Measurements from ENCODE around the gene PCED1B. TPM values are rescaled to one million over a fixed set of nuclear protein-coding genes. Genes with fewer than 3 reads are reported as not detected.

The PCED1B gene
- total RNA-seq, 1 experiment from 2014 or later: 0.86 TPM

GRCh38 chr12:47149146-47149545 lies 69.7 kb downstream of the PCED1B start:
- TF ChIP-seq ZFX (IDR thresholded peaks at IDR 0.05) (no peak), YY1 (IDR thresholded peaks at IDR 0.05; ENCODE audit: extremely low read depth, insufficient replicate concordance, low read depth, low read length) (no peak), JUND (IDR thresholded peaks at IDR 0.05) (no peak)
- H3K9ac ChIP-seq (ENCODE audit: low read length): no peak overlapping the region
- POLR2A ChIA-PET: no interaction called here
- no TSS peak for BruUV-seq (replicated peaks)
- no peaks in the 10 kb centered on the region for H3K36me3 ChIP-seq (ENCODE audit: control insufficient read depth in 1 of 2, insufficient read depth in 2 of 2, low read length in 2 of 2)
- H3K79me2 ChIP-seq (ENCODE audit: insufficient read depth, low read length): no peaks in the 10 kb centered on the region
- H3K9me3 ChIP-seq (ENCODE audit: control insufficient read depth in 1 of 2, insufficient read depth in 1 of 2, low read depth in 1 of 2, low read length in 2 of 2): no peaks in the 10 kb centered on the region
- intact Hi-C loops (cut with micrococcal nuclease): no loop called here
- no peaks in the 10 kb centered on the region for H3K4me1 ChIP-seq (ENCODE audit: control insufficient read depth in 1 of 2, insufficient read depth in 2 of 2, low read length in 2 of 2)
- no peak overlapping the region for H3K4me2 ChIP-seq (ENCODE audit: low read length)
- RAD21 ChIA-PET (ENCODE audit: low non-redundant PET in 1 of 2, low total read pairs in 2 of 2, uncharacterized antibody in 2 of 2, unreplicated experiment in 2 of 2): no interaction called here
- CTCF ChIA-PET: no interaction called here
- no peak overlapping the region for H2AFZ ChIP-seq (ENCODE audit: low read depth, low read length, poor library complexity, severe bottlenecking)
- no peak overlapping the region for H3K4me3 ChIP-seq (replicated peaks in 1 of 2; ENCODE audit: low read depth in 1 of 2, low read length in 2 of 2)
- DNase-seq (ENCODE audit: low read depth, low spot score): no peak
- no peak for ATAC-seq
- H3K27ac ChIP-seq (ENCODE audit: low read depth, low read length): no peak overlapping the region
- H3K9me2 ChIP-seq (ENCODE audit: insufficient read depth): no peaks in the 10 kb centered on the region
- no peaks in the 10 kb centered on the region for H3K27me3 ChIP-seq (ENCODE audit: insufficient read depth, low read length)
- no peaks in the 10 kb centered on the region for H4K20me1 ChIP-seq (ENCODE audit: insufficient read depth)

- TF ChIP-seq POLR2A (IDR thresholded peaks at IDR 0.05; ENCODE audit: borderline replicate concordance, extremely low read depth, insufficient read depth, insufficient read length) (no peak), CEBPB (IDR thresholded peaks at IDR 0.05; ENCODE audit: low read depth) (no peak), TCF7L2 (IDR thresholded peaks at IDR 0.05; ENCODE audit: borderline replicate concordance, extremely low read depth, insufficient read depth, insufficient read length) (no peak), JUND (IDR thresholded peaks at IDR 0.05) (no peak), FOSL1 (IDR thresholded peaks at IDR 0.05; ENCODE audit: low read depth) (no peak)
- intact Hi-C loops (cut with micrococcal nuclease): no loop called here
- no peak overlapping the region for H3K27ac ChIP-seq (ENCODE audit: low read depth, low read length)
- H3K9me2 ChIP-seq (ENCODE audit: insufficient read depth): no peaks in the 10 kb centered on the region
- no peak overlapping the region for H2AFZ ChIP-seq (ENCODE audit: low read depth, low read length, poor library complexity, severe bottlenecking)
- no peak overlapping the region for H3K9ac ChIP-seq (ENCODE audit: low read length)
- no peaks in the 10 kb centered on the region for H3K9me3 ChIP-seq (ENCODE audit: control insufficient read depth in 1 of 2, insufficient read depth in 1 of 2, low read depth in 1 of 2, low read length in 2 of 2)
- DNase-seq (ENCODE audit: low read depth, low spot score): no peak
- no peak for ATAC-seq
- POLR2A ChIA-PET: no interaction called here
- no peak overlapping the region for H3K4me3 ChIP-seq (replicated peaks in 1 of 2; ENCODE audit: low read depth in 1 of 2, low read length in 2 of 2)
- H3K4me2 ChIP-seq (ENCODE audit: low read length): no peak overlapping the region
- no peaks in the 10 kb centered on the region for H3K79me2 ChIP-seq (ENCODE audit: insufficient read depth, low read length)
- CTCF ChIA-PET: no interaction called here
- H3K27me3 ChIP-seq (ENCODE audit: insufficient read depth, low read length): no peaks in the 10 kb centered on the region
- no peaks in the 10 kb centered on the region for H4K20me1 ChIP-seq (ENCODE audit: insufficient read depth)
- H3K4me1 ChIP-seq (ENCODE audit: control insufficient read depth in 1 of 2, insufficient read depth in 2 of 2, low read length in 2 of 2): no peaks in the 10 kb centered on the region
- RAD21 ChIA-PET (ENCODE audit: low non-redundant PET in 1 of 2, low total read pairs in 2 of 2, uncharacterized antibody in 2 of 2, unreplicated experiment in 2 of 2): no interaction called here
- no peaks in the 10 kb centered on the region for H3K36me3 ChIP-seq (ENCODE audit: control insufficient read depth in 1 of 2, insufficient read depth in 2 of 2, low read length in 2 of 2)
- no TSS peak for BruUV-seq (replicated peaks)
These were observed 72.7 kb downstream of the PCED1B start for GRCh38 chr12:47152095-47152494.

Measured in HCT116 (cell line).